ENCODE measurements around the gene KDM6A. TPM values are rescaled to one million over a fixed set of nuclear protein-coding genes. Genes with fewer than 3 reads are reported as not detected.

The KDM6A gene
- polyA plus RNA-seq, 1 donor from 2014 or later = 25.1 TPM

GRCh38 chrX:45009371-45010000, 136.5 kb downstream of the KDM6A start:
- Histone ChIP-seq H3K4me3 (ENCODE audit: low read length) (no peak overlapping the region), H3K9me2 (ENCODE audit: insufficient read depth, low read length) (no peaks in the 10 kb centered on the region), H4K20me1 (ENCODE audit: insufficient read depth) (no peaks in the 10 kb centered on the region), H3F3A (ENCODE audit: insufficient read depth, low read length, poor library complexity, severe bottlenecking) (no peaks in the 10 kb centered on the region), H3K27me3 (ENCODE audit: insufficient read depth, low read depth, low read length) (no peaks in the 10 kb centered on the region), H3K9ac (ENCODE audit: low read length) (no peak overlapping the region), H3K4me2 (ENCODE audit: low read length) (no peak overlapping the region), H3K27ac (ENCODE audit: low read length) (no peak overlapping the region), H3K9me3 (ENCODE audit: low read length) (no peaks in the 10 kb centered on the region), H2AFZ (ENCODE audit: low read depth, low read length) (no peak overlapping the region), H3K36me3 (ENCODE audit: insufficient read depth, low read length) (no peaks in the 10 kb centered on the region), H3K79me2 (replicated peaks; ENCODE audit: insufficient read depth, low read length) (no peaks in the 10 kb centered on the region)
- TF ChIP-seq POLR2AphosphoS5 (IDR thresholded peaks at IDR 0.05) (no peak), CTCF (IDR thresholded peaks at IDR 0.05; ENCODE audit: poor library complexity, severe bottlenecking) (no peak), MXI1 (conservative IDR thresholded peaks at IDR 0.05; ENCODE audit: poor library complexity, severe bottlenecking) (no peak), SMC3 (conservative IDR thresholded peaks at IDR 0.05; ENCODE audit: poor library complexity) (no peak), EP300 (conservative IDR thresholded peaks at IDR 0.05; ENCODE audit: poor library complexity, severe bottlenecking) (no peak), EZH2 (IDR thresholded peaks at IDR 0.05; ENCODE audit: borderline replicate concordance, insufficient read depth, low read length, poor library complexity, severe bottlenecking) (no peak)

GRCh38 chrX:45011131-45011530, 138.1 kb downstream of the KDM6A start:
- Histone ChIP-seq H4K20me1 (ENCODE audit: insufficient read depth) (no peaks in the 10 kb centered on the region), H3K9me3 (ENCODE audit: low read length) (no peaks in the 10 kb centered on the region), H3F3A (ENCODE audit: insufficient read depth, low read length, poor library complexity, severe bottlenecking) (no peaks in the 10 kb centered on the region), H3K4me2 (ENCODE audit: low read length) (no peak overlapping the region), H2AFZ (ENCODE audit: low read depth, low read length) (no peak overlapping the region), H3K9me2 (ENCODE audit: insufficient read depth, low read length) (no peaks in the 10 kb centered on the region), H3K36me3 (ENCODE audit: insufficient read depth, low read length) (no peaks in the 10 kb centered on the region), H3K79me2 (replicated peaks; ENCODE audit: insufficient read depth, low read length) (no peaks in the 10 kb centered on the region), H3K27me3 (ENCODE audit: insufficient read depth, low read depth, low read length) (no peaks in the 10 kb centered on the region), H3K27ac (ENCODE audit: low read length) (no peak overlapping the region), H3K4me3 (ENCODE audit: low read length) (no peak overlapping the region), H3K9ac (ENCODE audit: low read length) (no peak overlapping the region)
- TF ChIP-seq EZH2 (IDR thresholded peaks at IDR 0.05; ENCODE audit: borderline replicate concordance, insufficient read depth, low read length, poor library complexity, severe bottlenecking) (no peak), REST (IDR thresholded peaks at IDR 0.05; ENCODE audit: borderline replicate concordance) (no peak), EP300 (conservative IDR thresholded peaks at IDR 0.05; ENCODE audit: poor library complexity, severe bottlenecking) (no peak), POLR2AphosphoS5 (IDR thresholded peaks at IDR 0.05) (no peak), RAD21 (conservative IDR thresholded peaks at IDR 0.05) (no peak), SMC3 (conservative IDR thresholded peaks at IDR 0.05; ENCODE audit: poor library complexity) (no peak), MXI1 (conservative IDR thresholded peaks at IDR 0.05; ENCODE audit: poor library complexity, severe bottlenecking) (no peak), TAF1 (IDR thresholded peaks at IDR 0.05; ENCODE audit: low read depth) (no peak), CTCF (IDR thresholded peaks at IDR 0.05; ENCODE audit: poor library complexity, severe bottlenecking) (no peak)

All from neural cell (in vitro differentiated cells).